HepG2 (cell line): ENCODE data around the gene ARAP1. TPM values are rescaled to one million over a fixed set of nuclear protein-coding genes. Genes with fewer than 3 reads are reported as not detected.

Experiments
- AHR ChIP-seq: IDR thresholded peaks from 2 replicates; pipeline ENCODE4 v1.6.1; 2018; ENCODE audit warnings: missing genetic modification reagents, missing compliant biosample characterization
- EZH2 ChIP-seq: conservative IDR thresholded peaks from 2 replicates; pipeline ENCODE4 v1.6.1; 2012; ENCODE audit warnings: mild to moderate bottlenecking, low read depth, low read length, moderate library complexity
- FOXK1 ChIP-seq: sonication (generic); formaldehyde crosslinking; IDR thresholded peaks from 2 replicates; pipeline ENCODE4 v1.4.0; 2020; ENCODE audit warnings: low read depth, missing genetic modification reagents, borderline replicate concordance
- GATA4 ChIP-seq: sonication (generic); IDR thresholded peaks from 2 replicates; pipeline ENCODE4 v1.6.1; 2016; ENCODE audit warnings: antibody characterized with exemption, low read depth, borderline replicate concordance
- HIC2 ChIP-seq: sonication (generic); formaldehyde crosslinking; IDR thresholded peaks from 2 replicates; pipeline ENCODE4 v1.9.0; 2022; ENCODE audit warnings: low read depth, missing genetic modification reagents
- IRF2 ChIP-seq: IDR thresholded peaks from 2 replicates; pipeline ENCODE4 v1.6.1; 2018; ENCODE audit warnings: missing genetic modification reagents, missing compliant biosample characterization
- MAF1 ChIP-seq: sonication (generic); formaldehyde crosslinking; IDR thresholded peaks from 2 replicates; pipeline ENCODE4 v1.5.0; 2020; ENCODE audit warnings: missing genetic modification reagents, borderline replicate concordance
- MNT ChIP-seq: fragments of 450-650 bp; IDR thresholded peaks from 2 replicates; pipeline ENCODE4 v1.6.1; 2016
- MXI1 ChIP-seq: IDR thresholded peaks from 3 replicates; pipeline ENCODE4 v1.6.1; 2012; ENCODE audit warnings: low read depth, low read length, inconsistent platforms, borderline replicate concordance
- PAX8 ChIP-seq: sonication (generic); formaldehyde crosslinking; IDR thresholded peaks from 2 replicates; pipeline ENCODE4 v1.8.0; 2022; ENCODE audit warnings: mild to moderate bottlenecking, missing genetic modification reagents, borderline replicate concordance
- POLR2G ChIP-seq: fragments of 200-400 bp; formaldehyde crosslinking; IDR thresholded peaks from 2 replicates; pipeline ENCODE4 v1.6.1; 2018; ENCODE audit warnings: mild to moderate bottlenecking, low read depth, low read length, moderate library complexity
- REPIN1 ChIP-seq: sonication (generic); formaldehyde crosslinking; IDR thresholded peaks from 2 replicates; pipeline ENCODE4 v1.8.0; 2022; ENCODE audit warnings: missing genetic modification reagents, low read depth, mild to moderate bottlenecking, borderline replicate concordance
- SAFB2 ChIP-seq: sonication (generic); formaldehyde crosslinking; IDR thresholded peaks from 2 replicates; pipeline ENCODE4 v1.5.1; 2020; ENCODE audit warnings: missing genetic modification reagents, low read depth, mild to moderate bottlenecking, borderline replicate concordance
- SETDB1 ChIP-seq: sonication (generic); formaldehyde crosslinking; IDR thresholded peaks from 2 replicates; pipeline ENCODE4 v1.5.1; 2020; ENCODE audit warnings: missing genetic modification reagents, mild to moderate bottlenecking, borderline replicate concordance
- TFE3 ChIP-seq: IDR thresholded peaks from 2 replicates; pipeline ENCODE4 v1.6.1; 2016
- ZBTB26 ChIP-seq: IDR thresholded peaks from 2 replicates; pipeline ENCODE4 v1.6.1; 2016; ENCODE audit warnings: missing compliant biosample characterization, missing genetic modification reagents, borderline replicate concordance
- ZBTB42 ChIP-seq: sonication (generic); formaldehyde crosslinking; IDR thresholded peaks from 2 replicates; pipeline ENCODE4 v1.5.0; 2020; ENCODE audit warnings: mild to moderate bottlenecking, missing genetic modification reagents
- ZFP82 ChIP-seq: sonication (generic); formaldehyde crosslinking; IDR thresholded peaks from 2 replicates; pipeline ENCODE4 v1.5.1; 2020; ENCODE audit warnings: mild to moderate bottlenecking, missing genetic modification reagents, borderline replicate concordance
- ZNF160 ChIP-seq: sonication (generic); formaldehyde crosslinking; IDR thresholded peaks from 2 replicates; pipeline ENCODE4 v1.8.0; 2022; ENCODE audit warnings: mild to moderate bottlenecking, inconsistent platforms, missing genetic modification reagents
- ZNF367 ChIP-seq: sonication (generic); formaldehyde crosslinking; IDR thresholded peaks from 2 replicates; pipeline ENCODE4 v1.4.0; 2020; ENCODE audit warnings: missing genetic modification reagents, borderline replicate concordance
- ZNF720 ChIP-seq: sonication (generic); formaldehyde crosslinking; IDR thresholded peaks from 2 replicates; pipeline ENCODE4 v1.4.0; 2020; ENCODE audit warnings: missing genetic modification reagents
- ZNF724P ChIP-seq: sonication (generic); formaldehyde crosslinking; IDR thresholded peaks from 2 replicates; pipeline ENCODE4 v1.8.0; 2022; ENCODE audit warnings: missing genetic modification reagents, borderline replicate concordance
- polyA plus RNA-seq, 8 experiments: library from polyadenylated mRNA; depleted of rRNA in 3 of 8; stranded (reverse) in 7 of 8; unstranded in 1 of 8; fragments of >200 nt; fragmentation: Illumina TruSeq in 4 of 8; extraction: Trizol in 4 of 8; gene quantifications; 2 replicates each; pipeline versions ENCODE4 v1.2.1 to v1.2.3, GENCODE V29; 2011 to 2016; ENCODE audit warnings: low read depth in 4 of 8, missing spikeins in 1 of 8, mixed read lengths in 1 of 8; ENCODE audit not compliant: insufficient read depth in 1 of 8
- total RNA-seq, 5 experiments: library from RNA; depleted of rRNA; stranded (reverse); fragments of >200 nt; fragmentation: Illumina TruSeq; extraction: Trizol; gene quantifications; 2 replicates each; pipeline ENCODE4 v1.2.3, GENCODE V29; 2016; ENCODE audit warnings: low read depth in 1 of 5

The ARAP1 gene
- total and polyA plus RNA-seq, 2 of the 13 experiments (the other 11 are each of a cell fraction or from before 2014, with no cell fraction given): 43.2 to 55.5 TPM

- TF ChIP-seq TFE3 (CRISPR knock-in tag) (peak; percentile 42; the same call in 1 of the 2 replicates), ZNF720 (CRISPR knock-in tag) (no peak), HIC2 (CRISPR knock-in tag) (no peak; the same call in 1 of the 2 replicates), MXI1 (peak; percentile 87; the same call in 2 of the 3 replicates), ZBTB42 (CRISPR knock-in tag) (no peak), ZNF160 (0 out of 2 replicates have a peak, but pooled peaks have one; percentile 24), REPIN1 (CRISPR knock-in tag) (peak; percentile 70; the same call in 1 of the 2 replicates), MAF1 (CRISPR knock-in tag) (0 out of 2 replicates have a peak, but pooled peaks have one; percentile 70), FOXK1 (CRISPR knock-in tag) (peak; percentile 89; the same call in 1 of the 2 replicates), POLR2G (peak; percentile 70), IRF2 (peak; percentile 43; the same call in 1 of the 2 replicates), EZH2 (no peak), MNT (peak; percentile 81), ZFP82 (0 out of 2 replicates have a peak, but pooled peaks have one; percentile 66), AHR (CRISPR knock-in tag) (no peak; the same call in 1 of the 2 replicates), ZNF367 (CRISPR knock-in tag) (no peak), GATA4 (no peak), SETDB1 (no peak), ZBTB26 (CRISPR knock-in tag) (no peak; the same call in 1 of the 2 replicates), SAFB2 (CRISPR knock-in tag) (peak; percentile 41; the same call in 1 of the 2 replicates), PAX8 (CRISPR knock-in tag) (no peak), ZNF724P (CRISPR knock-in tag) (0 out of 2 replicates have a peak, but pooled peaks have one; percentile 5)
These were observed 41.5 kb upstream of the ARAP1 start, which contains the start of gene STARD10 (continued) for GRCh38 chr11:72793425-72794367.
